HUES6 (cell line): ENCODE results near the gene FAM120A.
"Not testable (repeated sequence)": the region's sequence is repeated elsewhere in the genome, so short reads cannot be mapped to it uniquely, and the experiment has no call there.

Source experiments
- H3K27ac ChIP-seq: 2 replicates; pipeline ENCODE4 v1.7.0; 2013; ENCODE audit warnings: low read depth, mild to moderate bottlenecking, low read length, inconsistent platforms
- H3K27me3 ChIP-seq: 2 replicates; pipeline ENCODE4 v1.6.1; 2013; ENCODE audit warnings: low read length; ENCODE audit not compliant: control insufficient read depth, insufficient read depth
- H3K36me3 ChIP-seq: 2 replicates; pipeline ENCODE4 v1.6.1; 2013; ENCODE audit warnings: low read length; ENCODE audit not compliant: control insufficient read depth, insufficient read depth
- H3K4me1 ChIP-seq: 2 replicates; pipeline ENCODE4 v1.6.1; 2013; ENCODE audit warnings: low read length; ENCODE audit not compliant: control insufficient read depth, insufficient read depth
- H3K4me3 ChIP-seq: 2 replicates; pipeline ENCODE4 v1.5.1; 2013; ENCODE audit warnings: low read depth, low read length
- H3K9ac ChIP-seq: one replicate; pipeline ENCODE4 v1.6.1; 2013; ENCODE audit warnings: mild to moderate bottlenecking, low read length
- H3K9me3 ChIP-seq: 2 replicates; pipeline ENCODE4 v1.6.1; 2013; ENCODE audit warnings: low read depth, low read length; ENCODE audit not compliant: control insufficient read depth, insufficient read depth

Gene FAM120A

DNA sequence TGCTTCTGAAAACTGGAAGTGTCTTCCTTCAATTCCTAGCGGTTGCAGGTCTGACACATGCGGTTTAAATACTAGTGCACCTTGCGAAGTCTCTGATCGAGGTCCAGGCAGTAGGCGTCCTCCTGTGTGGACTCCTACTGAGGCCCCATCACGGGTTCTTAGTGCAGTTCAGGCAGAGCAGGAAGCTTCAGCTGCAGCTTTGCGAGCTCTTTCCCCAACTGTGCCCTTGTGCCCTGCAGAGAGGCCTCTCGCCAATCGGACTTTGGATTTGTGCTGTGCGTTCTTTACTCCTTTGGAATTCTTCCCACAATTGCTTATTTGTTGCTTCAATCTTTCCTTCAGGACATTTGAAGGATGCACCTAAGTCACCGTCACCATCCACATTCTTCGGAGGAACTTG lies 42.5 kb downstream of the FAM120A start:
- H3K4me3 ChIP-seq, result no peak overlapping the region
- H3K27ac ChIP-seq, result no peak overlapping the region
- H3K27me3 ChIP-seq, result no peaks in the 10 kb centered on the region
- no peaks in the 10 kb centered on the region for H3K4me1 ChIP-seq
- H3K9ac ChIP-seq, result no peak overlapping the region
- H3K9me3 ChIP-seq, result no peaks in the 10 kb centered on the region
- peaks cover 60% of the 10 kb centered on the region for H3K36me3 ChIP-seq

DNA sequence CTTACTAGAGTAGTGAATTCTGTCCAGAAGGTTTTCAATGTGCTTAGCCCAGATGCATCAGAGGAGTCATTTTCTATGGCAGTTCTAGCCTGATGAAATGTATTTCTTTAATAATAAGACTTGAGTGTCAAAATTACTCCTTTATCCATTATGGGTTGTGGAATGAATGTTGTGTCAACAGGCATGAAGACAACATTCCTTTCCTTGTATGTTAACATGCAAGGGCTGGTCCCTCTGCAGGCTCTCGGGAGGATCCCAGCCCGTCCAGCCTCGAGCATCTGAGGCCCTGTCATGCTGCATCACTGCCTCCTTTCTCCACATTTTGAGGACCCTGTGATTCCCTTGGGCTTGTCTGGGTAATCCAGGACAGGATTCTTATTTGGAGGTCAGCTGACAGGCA lies 44.8 kb downstream of the FAM120A start:
- Histone ChIP-seq H3K4me1 (no peaks in the 10 kb centered on the region), H3K27ac (no peak overlapping the region), H3K27me3 (no peaks in the 10 kb centered on the region), H3K36me3 (peaks cover 74% of the 10 kb centered on the region), H3K9me3 (no peaks in the 10 kb centered on the region), H3K9ac (no peak overlapping the region), H3K4me3 (no peak overlapping the region)

- no peak overlapping the region for H3K9ac ChIP-seq
Observed at GRCh38 chr9:93500571-93501298, 49.2 kb downstream of the FAM120A start.

GRCh38 chr9:93501406-93501805 lies 49.9 kb downstream of the FAM120A start:
- H3K27ac ChIP-seq, result no peak overlapping the region
- no peak overlapping the region for H3K4me3 ChIP-seq
- H3K36me3 ChIP-seq, result peaks cover 64% of the 10 kb centered on the region
- no peaks in the 10 kb centered on the region for H3K9me3 ChIP-seq
- H3K27me3 ChIP-seq, result no peaks in the 10 kb centered on the region
- no peaks in the 10 kb centered on the region for H3K4me1 ChIP-seq
- H3K9ac ChIP-seq, result no peak overlapping the region

More at GRCh38 chr9:93500571-93501298, 49.2 kb downstream of the FAM120A start:
- H3K9me3 ChIP-seq, result no peaks in the 10 kb centered on the region
- H3K27ac ChIP-seq, result no peak overlapping the region
- H3K4me1 ChIP-seq, result no peaks in the 10 kb centered on the region
- H3K4me3 ChIP-seq, result no peak overlapping the region
- H3K27me3 ChIP-seq, result no peaks in the 10 kb centered on the region
- H3K36me3 ChIP-seq, result peaks cover 70% of the 10 kb centered on the region

GRCh38 chr9:93503381-93503780 lies 51.9 kb downstream of the FAM120A start:
- H3K4me3 ChIP-seq, result no peak overlapping the region
- H3K9me3 ChIP-seq, result no peaks in the 10 kb centered on the region
- peaks cover 10% of the 10 kb centered on the region; the same call in 1 of the 2 replicates for H3K4me1 ChIP-seq
- no peak overlapping the region for H3K27ac ChIP-seq
- no peaks in the 10 kb centered on the region for H3K27me3 ChIP-seq
- peaks cover 46% of the 10 kb centered on the region for H3K36me3 ChIP-seq
- H3K9ac ChIP-seq, result no peak overlapping the region

DNA sequence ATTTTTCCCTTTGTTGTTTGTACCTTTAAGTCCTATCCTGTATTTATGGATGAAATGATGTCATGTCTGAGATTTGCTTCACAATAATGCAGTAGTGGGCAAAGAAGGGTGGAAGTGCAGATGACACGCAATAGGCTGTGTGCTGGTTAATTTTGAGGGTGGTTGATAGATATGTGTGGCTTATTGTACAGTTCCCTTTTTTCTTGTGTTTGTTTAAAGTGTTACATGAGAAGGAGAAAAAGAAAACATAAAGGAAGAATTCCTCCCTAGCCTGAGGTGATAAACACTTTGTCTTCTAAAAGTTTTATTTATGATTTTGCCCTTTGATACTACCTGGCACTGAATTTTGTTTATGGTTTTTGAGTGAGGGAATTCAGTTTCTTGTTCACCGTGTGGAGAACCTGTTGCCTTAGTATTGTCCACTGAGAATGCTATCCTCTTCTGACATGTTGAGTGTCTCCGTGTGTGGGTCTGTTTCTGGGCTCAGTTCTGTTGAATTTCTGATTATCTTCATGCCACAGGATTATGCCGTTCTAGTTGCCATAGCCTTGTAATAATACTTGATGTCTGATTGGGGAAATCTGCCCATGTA lies 54.2 kb downstream of the FAM120A start:
- Histone ChIP-seq H3K9ac (no peak overlapping the region), H3K4me1 (peaks cover 19% of the 10 kb centered on the region), H3K4me3 (no peak overlapping the region), H3K36me3 (peaks cover 24% of the 10 kb centered on the region), H3K9me3 (no peaks in the 10 kb centered on the region), H3K27ac (no peak overlapping the region), H3K27me3 (no peaks in the 10 kb centered on the region)

- no peaks in the 10 kb centered on the region for H3K27me3 ChIP-seq
- H3K4me1 ChIP-seq, result peaks cover 19% of the 10 kb centered on the region
- H3K9ac ChIP-seq, result no peak overlapping the region
- no peak overlapping the region for H3K4me3 ChIP-seq
- no peak overlapping the region for H3K27ac ChIP-seq
- H3K9me3 ChIP-seq, result no peaks in the 10 kb centered on the region
- peaks cover 9% of the 10 kb centered on the region for H3K36me3 ChIP-seq
Observed at GRCh38 chr9:93507768-93508167, 56.3 kb downstream of the FAM120A start.

- H3K9me3 ChIP-seq, result no peaks in the 10 kb centered on the region
- H3K27ac ChIP-seq, result no peak overlapping the region
- no peak overlapping the region for H3K4me3 ChIP-seq
- H3K27me3 ChIP-seq, result no peaks in the 10 kb centered on the region
- H3K9ac ChIP-seq, result no peak overlapping the region
- H3K4me1 ChIP-seq, result peaks cover 19% of the 10 kb centered on the region
- H3K36me3 ChIP-seq, result peaks cover 5% of the 10 kb centered on the region
Observed at GRCh38 chr9:93508207-93508606, 56.7 kb downstream of the FAM120A start.

DNA sequence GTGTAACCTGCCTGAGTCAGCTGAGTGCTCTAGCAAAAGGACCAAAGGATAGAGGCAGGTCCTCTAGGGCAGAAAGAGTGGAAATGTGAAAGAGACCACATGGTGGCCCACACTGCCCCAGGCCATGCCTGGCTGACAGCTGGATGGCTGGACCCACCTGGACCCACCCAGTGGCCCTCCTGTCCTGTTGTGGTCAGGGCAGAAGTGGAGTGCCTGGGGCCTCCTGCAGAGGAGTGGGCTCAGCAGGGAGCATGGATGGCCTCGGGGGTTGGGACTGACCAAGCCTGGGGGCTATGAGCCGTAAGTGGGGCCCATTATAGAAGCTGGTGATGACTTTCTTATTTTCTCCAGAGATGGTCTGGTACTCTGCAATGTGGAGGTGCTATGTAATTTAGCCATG lies 57.6 kb downstream of the FAM120A start:
- Histone ChIP-seq H3K36me3 (peaks cover 6% of the 10 kb centered on the region; the same call in 1 of the 2 replicates), H3K4me3 (no peak overlapping the region), H3K9ac (no peak overlapping the region), H3K4me1 (peaks cover 19% of the 10 kb centered on the region), H3K27me3 (no peaks in the 10 kb centered on the region), H3K9me3 (no peaks in the 10 kb centered on the region), H3K27ac (no peak overlapping the region)

DNA sequence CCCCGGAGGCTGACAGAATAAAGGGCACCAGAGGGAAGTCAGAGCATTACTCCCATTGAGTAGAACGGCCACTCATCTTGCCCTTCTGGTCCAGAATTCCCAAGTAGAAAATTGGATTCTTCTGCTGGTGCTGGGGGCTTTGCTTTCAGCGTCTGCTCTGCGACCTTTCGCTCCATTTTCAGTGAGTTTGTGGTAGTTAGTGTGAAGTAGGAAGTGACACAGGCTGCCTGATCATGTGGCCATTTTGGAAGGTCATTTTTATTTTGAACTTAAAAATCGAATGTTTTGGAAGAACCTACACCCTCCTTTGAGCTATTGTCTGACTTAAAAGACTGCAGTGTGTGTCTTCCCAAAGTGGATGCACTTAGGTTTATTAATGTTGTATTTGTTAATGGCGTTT lies 58.6 kb downstream of the FAM120A start:
- peaks cover 6% of the 10 kb centered on the region; the same call in 1 of the 2 replicates for H3K36me3 ChIP-seq
- H3K9ac ChIP-seq, result no peak overlapping the region
- peaks cover 19% of the 10 kb centered on the region for H3K4me1 ChIP-seq
- no peaks in the 10 kb centered on the region for H3K27me3 ChIP-seq
- H3K9me3 ChIP-seq, result no peaks in the 10 kb centered on the region
- no peak overlapping the region for H3K4me3 ChIP-seq
- H3K27ac ChIP-seq, result no peak overlapping the region

DNA sequence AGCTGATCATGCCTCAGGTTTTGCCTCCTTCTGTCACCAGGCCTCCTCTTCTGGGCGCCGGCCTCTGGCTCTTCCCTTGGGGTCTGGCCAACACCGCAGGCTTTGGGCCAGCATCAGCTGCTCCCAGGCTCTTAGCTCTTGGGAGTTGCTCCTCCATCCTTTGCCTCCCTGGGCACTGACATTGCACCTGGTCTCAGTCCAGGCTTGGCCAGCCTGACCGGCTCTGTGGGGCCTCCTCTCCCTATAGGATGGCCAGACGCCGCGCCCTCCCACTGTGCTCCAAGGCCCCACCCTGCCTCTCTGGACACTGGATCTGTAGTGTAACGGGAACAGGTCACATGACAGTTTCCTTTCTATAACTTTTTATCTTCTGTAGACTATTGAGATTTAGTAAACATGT lies 59.7 kb downstream of the FAM120A start:
- H3K36me3 ChIP-seq, H3K9ac ChIP-seq, H3K27me3 ChIP-seq, H3K4me3 ChIP-seq, H3K27ac ChIP-seq, H3K9me3 ChIP-seq: not testable (repeated sequence)
- peaks cover 19% of the 10 kb centered on the region for H3K4me1 ChIP-seq
